ENCODE measurements around the gene USP44. TPM values are rescaled to one million over a fixed set of nuclear protein-coding genes. Genes with fewer than 3 reads are reported as not detected.

USP44 gene
- polyA plus RNA-seq (3.2 and 3.7 TPM in 2 replicates), polyA minus RNA-seq (6.8 TPM in 2 replicates)

DNA sequence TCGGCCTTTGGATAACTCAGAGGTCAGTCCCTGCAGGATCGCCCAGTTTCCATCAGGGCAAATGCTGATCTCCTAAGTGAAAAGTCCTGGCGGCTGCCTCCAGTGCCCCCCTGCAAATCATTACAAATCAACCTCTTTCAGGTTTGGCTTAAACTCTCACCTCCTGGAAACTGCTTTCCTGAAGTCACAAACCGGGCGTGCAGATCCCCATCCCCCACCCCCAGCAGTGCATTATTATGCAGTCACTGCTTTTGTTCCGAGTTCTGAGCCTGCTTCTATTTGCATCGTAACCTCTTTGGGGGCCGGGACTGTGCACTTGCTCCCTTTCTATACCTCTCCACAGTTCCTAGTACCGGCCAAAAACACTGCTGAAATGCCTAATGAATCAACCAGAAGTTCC lies at the start of gene USP44:
TSS of gene USP44 (minus strand) at position 172 of the 400 bp plus-strand sequence. CDS start 17,220 bp downstream, outside the sequence.
- TF ChIP-seq, protein P1, sequence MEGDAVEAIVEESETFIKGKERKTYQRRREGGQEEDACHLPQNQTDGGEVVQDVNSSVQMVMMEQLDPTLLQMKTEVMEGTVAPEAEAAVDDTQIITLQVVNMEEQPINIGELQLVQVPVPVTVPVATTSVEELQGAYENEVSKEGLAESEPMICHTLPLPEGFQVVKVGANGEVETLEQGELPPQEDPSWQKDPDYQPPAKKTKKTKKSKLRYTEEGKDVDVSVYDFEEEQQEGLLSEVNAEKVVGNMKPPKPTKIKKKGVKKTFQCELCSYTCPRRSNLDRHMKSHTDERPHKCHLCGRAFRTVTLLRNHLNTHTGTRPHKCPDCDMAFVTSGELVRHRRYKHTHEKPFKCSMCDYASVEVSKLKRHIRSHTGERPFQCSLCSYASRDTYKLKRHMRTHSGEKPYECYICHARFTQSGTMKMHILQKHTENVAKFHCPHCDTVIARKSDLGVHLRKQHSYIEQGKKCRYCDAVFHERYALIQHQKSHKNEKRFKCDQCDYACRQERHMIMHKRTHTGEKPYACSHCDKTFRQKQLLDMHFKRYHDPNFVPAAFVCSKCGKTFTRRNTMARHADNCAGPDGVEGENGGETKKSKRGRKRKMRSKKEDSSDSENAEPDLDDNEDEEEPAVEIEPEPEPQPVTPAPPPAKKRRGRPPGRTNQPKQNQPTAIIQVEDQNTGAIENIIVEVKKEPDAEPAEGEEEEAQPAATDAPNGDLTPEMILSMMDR (IDR thresholded peaks at IDR 0.05; ENCODE audit: poor library complexity, severe bottlenecking) = no peak
- TF ChIP-seq, protein P2, sequence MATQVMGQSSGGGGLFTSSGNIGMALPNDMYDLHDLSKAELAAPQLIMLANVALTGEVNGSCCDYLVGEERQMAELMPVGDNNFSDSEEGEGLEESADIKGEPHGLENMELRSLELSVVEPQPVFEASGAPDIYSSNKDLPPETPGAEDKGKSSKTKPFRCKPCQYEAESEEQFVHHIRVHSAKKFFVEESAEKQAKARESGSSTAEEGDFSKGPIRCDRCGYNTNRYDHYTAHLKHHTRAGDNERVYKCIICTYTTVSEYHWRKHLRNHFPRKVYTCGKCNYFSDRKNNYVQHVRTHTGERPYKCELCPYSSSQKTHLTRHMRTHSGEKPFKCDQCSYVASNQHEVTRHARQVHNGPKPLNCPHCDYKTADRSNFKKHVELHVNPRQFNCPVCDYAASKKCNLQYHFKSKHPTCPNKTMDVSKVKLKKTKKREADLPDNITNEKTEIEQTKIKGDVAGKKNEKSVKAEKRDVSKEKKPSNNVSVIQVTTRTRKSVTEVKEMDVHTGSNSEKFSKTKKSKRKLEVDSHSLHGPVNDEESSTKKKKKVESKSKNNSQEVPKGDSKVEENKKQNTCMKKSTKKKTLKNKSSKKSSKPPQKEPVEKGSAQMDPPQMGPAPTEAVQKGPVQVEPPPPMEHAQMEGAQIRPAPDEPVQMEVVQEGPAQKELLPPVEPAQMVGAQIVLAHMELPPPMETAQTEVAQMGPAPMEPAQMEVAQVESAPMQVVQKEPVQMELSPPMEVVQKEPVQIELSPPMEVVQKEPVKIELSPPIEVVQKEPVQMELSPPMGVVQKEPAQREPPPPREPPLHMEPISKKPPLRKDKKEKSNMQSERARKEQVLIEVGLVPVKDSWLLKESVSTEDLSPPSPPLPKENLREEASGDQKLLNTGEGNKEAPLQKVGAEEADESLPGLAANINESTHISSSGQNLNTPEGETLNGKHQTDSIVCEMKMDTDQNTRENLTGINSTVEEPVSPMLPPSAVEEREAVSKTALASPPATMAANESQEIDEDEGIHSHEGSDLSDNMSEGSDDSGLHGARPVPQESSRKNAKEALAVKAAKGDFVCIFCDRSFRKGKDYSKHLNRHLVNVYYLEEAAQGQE (IDR thresholded peaks at IDR 0.05; ENCODE audit: borderline replicate concordance) = no peak
- TF ChIP-seq POLR2AphosphoS5 (IDR thresholded peaks at IDR 0.05) (no peak), SMC3 (conservative IDR thresholded peaks at IDR 0.05; ENCODE audit: poor library complexity) (no peak), EP300 (conservative IDR thresholded peaks at IDR 0.05; ENCODE audit: poor library complexity, severe bottlenecking) (no peak), EZH2 (IDR thresholded peaks at IDR 0.05; ENCODE audit: borderline replicate concordance, insufficient read depth, low read length, poor library complexity, severe bottlenecking) (no peak), TAF1 (IDR thresholded peaks at IDR 0.05; ENCODE audit: low read depth) (no peak)
- Histone ChIP-seq H3K4me3 (ENCODE audit: low read length) (no peak within 1 kb of the TSS), H3K27me3 (ENCODE audit: insufficient read depth, low read depth, low read length) (peaks cover 14% of the 10 kb centered on the region), H3K9me3 (ENCODE audit: low read length) (no peaks in the 10 kb centered on the region), H3F3A (ENCODE audit: insufficient read depth, low read length, poor library complexity, severe bottlenecking) (peaks cover 3% of the 10 kb centered on the region), H3K4me2 (ENCODE audit: low read length) (no peak within 1 kb of the TSS), H2AFZ (ENCODE audit: low read depth, low read length) (no peak within 1 kb of the TSS), H3K36me3 (ENCODE audit: insufficient read depth, low read length) (no peaks in the 10 kb centered on the region), H3K27ac (ENCODE audit: low read length) (no peak within 1 kb of the TSS), H4K20me1 (ENCODE audit: insufficient read depth) (no peaks in the 10 kb centered on the region), H3K9me2 (ENCODE audit: insufficient read depth, low read length) (no peaks in the 10 kb centered on the region), H3K9ac (ENCODE audit: low read length) (no peak within 1 kb of the TSS), H3K79me2 (replicated peaks; ENCODE audit: insufficient read depth, low read length) (peaks cover 4% of the 10 kb centered on the region)

DNA sequence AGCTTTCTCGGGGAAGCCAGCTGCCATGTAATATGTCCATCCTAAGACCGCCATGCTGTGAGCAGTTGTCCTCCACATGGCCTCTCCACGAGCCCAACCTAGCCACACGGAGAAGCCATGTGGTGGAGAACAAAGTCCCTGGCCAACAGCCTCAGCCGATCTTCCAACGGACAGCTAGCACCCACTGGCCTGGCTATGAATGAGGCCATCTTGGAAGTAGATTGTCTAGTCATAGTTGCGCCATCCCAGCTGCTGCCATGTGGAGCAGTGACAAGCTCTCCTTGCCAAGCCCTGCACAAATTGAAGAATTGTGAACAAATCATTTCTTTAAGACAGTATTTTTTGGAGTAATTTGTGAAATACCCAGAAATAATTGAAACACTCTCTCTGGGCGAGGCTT lies 49.3 kb upstream of the USP44 start:
- TF ChIP-seq RAD21 (conservative IDR thresholded peaks at IDR 0.05) (no peak), MXI1 (conservative IDR thresholded peaks at IDR 0.05; ENCODE audit: poor library complexity, severe bottlenecking) (no peak), EP300 (conservative IDR thresholded peaks at IDR 0.05; ENCODE audit: poor library complexity, severe bottlenecking) (no peak), TAF1 (IDR thresholded peaks at IDR 0.05; ENCODE audit: low read depth) (no peak), EZH2 (IDR thresholded peaks at IDR 0.05; ENCODE audit: borderline replicate concordance, insufficient read depth, low read length, poor library complexity, severe bottlenecking) (no peak), SMC3 (conservative IDR thresholded peaks at IDR 0.05; ENCODE audit: poor library complexity) (no peak), POLR2AphosphoS5 (IDR thresholded peaks at IDR 0.05) (no peak)
- TF ChIP-seq, protein P1 (IDR thresholded peaks at IDR 0.05; ENCODE audit: poor library complexity, severe bottlenecking) = no peak
- TF ChIP-seq, protein P2 (IDR thresholded peaks at IDR 0.05; ENCODE audit: borderline replicate concordance) = no peak
- H2AFZ ChIP-seq (ENCODE audit: low read depth, low read length) = no peak overlapping the region

More for the DNA sequence above, 49.3 kb upstream of the USP44 start:
- H3K9me2 ChIP-seq (ENCODE audit: insufficient read depth, low read length) = no peaks in the 10 kb centered on the region
- H3K27ac ChIP-seq (ENCODE audit: low read length) = no peak overlapping the region
- H3K4me3 ChIP-seq (ENCODE audit: low read length) = no peak overlapping the region
- H3K9me3 ChIP-seq (ENCODE audit: low read length) = no peaks in the 10 kb centered on the region
- H3F3A ChIP-seq (ENCODE audit: insufficient read depth, low read length, poor library complexity, severe bottlenecking) = no peaks in the 10 kb centered on the region
- no peaks in the 10 kb centered on the region for H3K27me3 ChIP-seq (ENCODE audit: insufficient read depth, low read depth, low read length)
- H3K79me2 ChIP-seq (replicated peaks; ENCODE audit: insufficient read depth, low read length) = no peaks in the 10 kb centered on the region
- H3K9ac ChIP-seq (ENCODE audit: low read length) = no peak overlapping the region
- no peaks in the 10 kb centered on the region for H3K36me3 ChIP-seq (ENCODE audit: insufficient read depth, low read length)
- H3K4me2 ChIP-seq (ENCODE audit: low read length) = no peak overlapping the region
- no peaks in the 10 kb centered on the region for H4K20me1 ChIP-seq (ENCODE audit: insufficient read depth)

All from neural cell (in vitro differentiated cells).